ENCODE results near the gene SELENON. TPM values are rescaled to one million over a fixed set of nuclear protein-coding genes. Genes with fewer than 3 reads are reported as not detected.

SELENON gene
- total RNA-seq, 1 experiment from 2014 or later = 40.6 TPM

GRCh38 chr1:25755475-25756125, 44.4 kb upstream of the SELENON start:
- TF ChIP-seq, protein P1, sequence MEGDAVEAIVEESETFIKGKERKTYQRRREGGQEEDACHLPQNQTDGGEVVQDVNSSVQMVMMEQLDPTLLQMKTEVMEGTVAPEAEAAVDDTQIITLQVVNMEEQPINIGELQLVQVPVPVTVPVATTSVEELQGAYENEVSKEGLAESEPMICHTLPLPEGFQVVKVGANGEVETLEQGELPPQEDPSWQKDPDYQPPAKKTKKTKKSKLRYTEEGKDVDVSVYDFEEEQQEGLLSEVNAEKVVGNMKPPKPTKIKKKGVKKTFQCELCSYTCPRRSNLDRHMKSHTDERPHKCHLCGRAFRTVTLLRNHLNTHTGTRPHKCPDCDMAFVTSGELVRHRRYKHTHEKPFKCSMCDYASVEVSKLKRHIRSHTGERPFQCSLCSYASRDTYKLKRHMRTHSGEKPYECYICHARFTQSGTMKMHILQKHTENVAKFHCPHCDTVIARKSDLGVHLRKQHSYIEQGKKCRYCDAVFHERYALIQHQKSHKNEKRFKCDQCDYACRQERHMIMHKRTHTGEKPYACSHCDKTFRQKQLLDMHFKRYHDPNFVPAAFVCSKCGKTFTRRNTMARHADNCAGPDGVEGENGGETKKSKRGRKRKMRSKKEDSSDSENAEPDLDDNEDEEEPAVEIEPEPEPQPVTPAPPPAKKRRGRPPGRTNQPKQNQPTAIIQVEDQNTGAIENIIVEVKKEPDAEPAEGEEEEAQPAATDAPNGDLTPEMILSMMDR (IDR thresholded peaks at IDR 0.05; ENCODE audit: unreplicated experiment) = no peak
- H3K36me3 Mint-ChIP-seq (ENCODE audit: insufficient read depth, unreplicated experiment) = no peaks in the 10 kb centered on the region
- DNase-seq = no peak
- CTCF ChIA-PET = no interaction called here
- H3K9me3 Mint-ChIP-seq (ENCODE audit: low read depth, unreplicated experiment) = no peaks in the 10 kb centered on the region
- H3K4me1 Mint-ChIP-seq (ENCODE audit: low read depth, unreplicated experiment) = no peaks in the 10 kb centered on the region
- H3K27ac Mint-ChIP-seq (ENCODE audit: unreplicated experiment) = no peak overlapping the region
- intact Hi-C loops (cut with micrococcal nuclease; ENCODE audit: unreplicated experiment) = no loop called here
- H3K4me3 Mint-ChIP-seq (ENCODE audit: low read depth, unreplicated experiment) = no peak overlapping the region
- BruUV-seq (replicated peaks) = no TSS peak
- peaks cover 99% of the 10 kb centered on the region for H3K27me3 Mint-ChIP-seq (ENCODE audit: unreplicated experiment)

- Mint-ChIP-seq H3K4me1 (ENCODE audit: low read depth, unreplicated experiment) (no peaks in the 10 kb centered on the region), H3K4me3 (ENCODE audit: low read depth, unreplicated experiment) (no peak overlapping the region), H3K27ac (ENCODE audit: unreplicated experiment) (no peak overlapping the region), H3K27me3 (ENCODE audit: unreplicated experiment) (peaks cover 96% of the 10 kb centered on the region), H3K9me3 (ENCODE audit: low read depth, unreplicated experiment) (no peaks in the 10 kb centered on the region), H3K36me3 (ENCODE audit: insufficient read depth, unreplicated experiment) (no peaks in the 10 kb centered on the region)
- TF ChIP-seq, protein P1 (IDR thresholded peaks at IDR 0.05; ENCODE audit: unreplicated experiment) = no peak
- CTCF ChIA-PET = no interaction called here
- intact Hi-C loops (cut with micrococcal nuclease; ENCODE audit: unreplicated experiment) = no loop called here
- BruUV-seq (replicated peaks) = no TSS peak
- DNase-seq = no peak
Measured at GRCh38 chr1:25756215-25756614, 43.8 kb upstream of the SELENON start.

DNA sequence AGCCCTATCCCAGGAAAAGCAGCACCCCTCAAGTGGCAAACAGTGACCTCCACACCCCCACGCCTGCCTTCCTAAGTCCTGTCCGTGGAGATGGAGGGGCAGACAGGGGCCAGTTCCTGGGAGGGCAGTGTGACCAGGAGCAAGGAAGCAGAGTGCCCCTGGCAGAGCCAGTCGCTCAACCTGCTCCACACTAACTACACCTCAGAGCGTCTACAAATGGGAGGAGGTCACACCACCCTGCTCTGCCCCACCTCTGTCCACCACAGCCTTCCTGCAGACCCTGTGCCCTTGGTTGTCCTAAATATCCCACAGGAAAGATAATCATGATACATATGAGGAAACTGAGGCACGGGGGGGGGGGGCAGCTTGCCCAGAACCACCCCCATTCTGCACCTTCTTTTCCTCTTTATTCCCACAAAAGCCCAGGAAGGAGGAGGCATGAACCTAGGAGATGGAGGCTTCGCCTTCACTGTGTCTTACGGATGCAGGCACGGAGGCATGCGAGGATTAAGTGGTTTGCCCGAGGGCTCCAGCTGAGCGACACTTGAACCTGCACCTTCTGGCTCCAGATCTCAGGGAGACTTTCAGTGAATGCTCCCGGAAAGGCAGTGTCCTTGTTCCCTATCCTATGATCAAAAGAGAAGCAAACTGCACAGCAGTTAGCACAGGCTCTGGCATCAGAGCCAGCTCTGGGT, 42.7 kb upstream of the SELENON start:
- DNase-seq = no peak
- Mint-ChIP-seq H3K4me3 (ENCODE audit: low read depth, unreplicated experiment) (no peak overlapping the region), H3K36me3 (ENCODE audit: insufficient read depth, unreplicated experiment) (no peaks in the 10 kb centered on the region), H3K9me3 (ENCODE audit: low read depth, unreplicated experiment) (no peaks in the 10 kb centered on the region), H3K4me1 (ENCODE audit: low read depth, unreplicated experiment) (no peaks in the 10 kb centered on the region), H3K27ac (ENCODE audit: unreplicated experiment) (no peak overlapping the region), H3K27me3 (ENCODE audit: unreplicated experiment) (peaks cover 85% of the 10 kb centered on the region)
- intact Hi-C loops (cut with micrococcal nuclease; ENCODE audit: unreplicated experiment) = no loop called here
- BruUV-seq (replicated peaks) = no TSS peak
- TF ChIP-seq, protein P1 (IDR thresholded peaks at IDR 0.05; ENCODE audit: unreplicated experiment) = no peak
- CTCF ChIA-PET = no interaction called here

DNA sequence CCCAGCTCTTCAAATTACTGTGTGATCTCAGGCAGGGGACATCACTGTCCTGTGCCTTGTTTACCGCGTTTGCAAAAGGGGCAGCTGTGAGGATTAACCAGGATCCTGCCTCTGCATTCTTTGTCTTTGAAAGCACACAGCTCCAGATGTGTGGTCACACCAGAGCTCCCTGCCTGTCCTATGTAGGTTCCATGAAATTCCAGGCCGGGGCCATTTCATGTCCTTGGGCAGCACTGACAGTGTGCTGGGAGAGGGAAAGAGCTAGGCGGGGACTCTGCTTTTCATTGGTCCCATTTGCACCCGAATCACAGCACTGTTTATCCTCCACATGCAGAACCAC, 42.2 kb upstream of the SELENON start:
- Mint-ChIP-seq H3K4me1 (ENCODE audit: low read depth, unreplicated experiment) (no peaks in the 10 kb centered on the region), H3K9me3 (ENCODE audit: low read depth, unreplicated experiment) (no peaks in the 10 kb centered on the region), H3K36me3 (ENCODE audit: insufficient read depth, unreplicated experiment) (no peaks in the 10 kb centered on the region), H3K27me3 (ENCODE audit: unreplicated experiment) (peaks cover 80% of the 10 kb centered on the region), H3K4me3 (ENCODE audit: low read depth, unreplicated experiment) (no peak overlapping the region), H3K27ac (ENCODE audit: unreplicated experiment) (no peak overlapping the region)
- intact Hi-C loops (cut with micrococcal nuclease; ENCODE audit: unreplicated experiment) = loop anchor here (2.0 kb wide), 1 partner anchor 37 kb away; no protein-coding TSS in a partner anchor
- TF ChIP-seq, protein P1 (IDR thresholded peaks at IDR 0.05; ENCODE audit: unreplicated experiment) = no peak
- CTCF ChIA-PET = no interaction called here
- DNase-seq = no peak
- no TSS peak for BruUV-seq (replicated peaks)

All from Calu3 (cell line).